ENCODE data around the gene EME1.

EME1 gene

GRCh38 chr17:50372222-50372757, 739 bp upstream of the EME1 start:
- peaks cover 21% of the 10 kb centered on the region for H3K36me3 ChIP-seq (ENCODE audit: control insufficient read depth, insufficient read depth, low read length)
- H3K4me3 ChIP-seq (ENCODE audit: low read length) = peak overlapping the region; percentile 98
- peaks cover 5% of the 10 kb centered on the region for H3K4me1 ChIP-seq (ENCODE audit: control insufficient read depth, insufficient read depth, low read length)
- H3K9ac ChIP-seq (ENCODE audit: low read length) = peak overlapping the region; percentile 79
- peak overlapping the region; percentile 93 for H3K27ac ChIP-seq (ENCODE audit: low read depth, low read length)
- no peaks in the 10 kb centered on the region for H3K27me3 ChIP-seq (ENCODE audit: control insufficient read depth, insufficient read depth, low read length)

GRCh38 chr17:50373705-50374104, 676 bp downstream of the EME1 start:
- H3K27ac ChIP-seq (ENCODE audit: low read depth, low read length) = no peak overlapping the region
- H3K36me3 ChIP-seq (ENCODE audit: control insufficient read depth, insufficient read depth, low read length) = peaks cover 11% of the 10 kb centered on the region
- H3K4me3 ChIP-seq (ENCODE audit: low read length) = no peak overlapping the region
- no peak overlapping the region for H3K9ac ChIP-seq (ENCODE audit: low read length)
- H3K27me3 ChIP-seq (ENCODE audit: control insufficient read depth, insufficient read depth, low read length) = no peaks in the 10 kb centered on the region
- peaks cover 5% of the 10 kb centered on the region for H3K4me1 ChIP-seq (ENCODE audit: control insufficient read depth, insufficient read depth, low read length)

DNA sequence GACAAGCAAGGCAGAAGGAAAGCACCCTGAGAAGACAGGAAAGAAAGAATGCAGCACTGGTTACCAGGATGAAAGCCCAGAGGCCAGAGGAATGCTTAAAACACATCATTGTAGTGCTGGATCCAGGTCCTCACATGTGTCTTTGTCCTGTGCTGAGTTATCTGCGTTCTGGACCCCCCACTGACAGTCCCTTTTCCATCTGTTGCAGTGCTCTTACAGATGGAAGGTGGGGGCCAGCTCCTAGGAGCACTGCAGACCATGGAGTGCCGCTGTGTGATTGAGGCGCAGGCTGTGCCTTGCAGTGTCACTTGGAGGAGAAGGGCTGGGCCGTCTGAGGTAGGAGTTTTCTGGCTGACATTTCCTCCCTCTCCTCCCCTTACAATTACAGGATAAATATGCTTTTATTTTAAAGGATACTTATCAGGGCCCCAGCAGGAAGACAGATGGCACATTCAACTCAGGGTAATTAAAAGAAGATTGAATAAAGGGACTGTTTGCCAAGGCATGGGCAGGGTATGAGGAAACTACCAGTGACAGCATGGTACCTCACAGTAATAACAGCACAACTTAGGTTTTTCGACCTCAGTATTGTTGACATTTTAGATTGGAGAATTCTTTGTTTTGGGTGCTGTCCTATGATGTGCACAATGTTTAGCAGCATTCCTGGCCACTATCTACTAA, 3.0 kb downstream of the EME1 start:
- Histone ChIP-seq H3K4me1 (ENCODE audit: control insufficient read depth, insufficient read depth, low read length) (peaks cover 5% of the 10 kb centered on the region), H3K27me3 (ENCODE audit: control insufficient read depth, insufficient read depth, low read length) (no peaks in the 10 kb centered on the region), H3K9ac (ENCODE audit: low read length) (no peak overlapping the region), H3K27ac (ENCODE audit: low read depth, low read length) (no peak overlapping the region), H3K4me3 (ENCODE audit: low read length) (no peak overlapping the region), H3K36me3 (ENCODE audit: control insufficient read depth, insufficient read depth, low read length) (peaks cover 8% of the 10 kb centered on the region)

DNA sequence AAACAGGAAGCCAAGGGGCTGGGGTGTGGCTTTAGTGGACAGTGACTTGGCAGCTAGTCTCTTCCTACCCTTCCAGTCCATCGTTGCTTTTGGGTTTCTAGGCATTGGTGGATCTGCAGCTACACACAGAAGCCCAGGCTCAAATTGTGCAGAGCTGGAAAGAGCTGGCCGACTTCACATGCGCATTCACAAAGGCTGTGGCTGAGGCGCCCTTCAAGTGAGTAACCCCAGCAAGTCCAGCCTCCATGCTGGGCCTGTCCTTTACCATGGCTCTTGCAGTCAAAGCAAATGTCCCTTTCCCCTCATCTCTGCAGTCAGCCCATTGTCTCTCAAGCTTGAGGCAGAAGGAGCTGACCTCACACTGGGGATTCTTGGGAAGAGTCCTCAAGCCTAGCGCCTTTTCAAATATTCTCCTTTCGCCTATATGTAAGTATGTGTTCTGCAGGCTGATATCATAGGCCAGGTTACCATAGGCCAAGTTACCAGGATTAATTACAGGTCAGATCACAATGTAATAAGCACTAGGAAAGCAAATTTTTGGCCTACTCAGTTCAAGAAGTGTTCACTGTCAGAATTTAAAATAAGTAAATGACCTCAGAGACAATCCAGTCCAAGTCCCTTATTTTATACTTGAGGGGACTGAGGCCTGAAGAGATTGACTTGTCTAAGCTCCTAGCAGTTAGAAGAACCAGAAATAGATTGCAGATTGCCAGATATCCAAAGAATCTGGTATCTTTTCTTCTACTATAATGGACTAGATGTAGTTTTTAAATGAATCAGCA, 6.5 kb downstream of the EME1 start:
- Histone ChIP-seq H3K9ac (ENCODE audit: low read length) (no peak overlapping the region), H3K4me3 (ENCODE audit: low read length) (no peak overlapping the region), H3K27me3 (ENCODE audit: control insufficient read depth, insufficient read depth, low read length) (no peaks in the 10 kb centered on the region), H3K36me3 (ENCODE audit: control insufficient read depth, insufficient read depth, low read length) (peaks cover 27% of the 10 kb centered on the region), H3K4me1 (ENCODE audit: control insufficient read depth, insufficient read depth, low read length) (no peaks in the 10 kb centered on the region), H3K27ac (ENCODE audit: low read depth, low read length) (no peak overlapping the region)

DNA sequence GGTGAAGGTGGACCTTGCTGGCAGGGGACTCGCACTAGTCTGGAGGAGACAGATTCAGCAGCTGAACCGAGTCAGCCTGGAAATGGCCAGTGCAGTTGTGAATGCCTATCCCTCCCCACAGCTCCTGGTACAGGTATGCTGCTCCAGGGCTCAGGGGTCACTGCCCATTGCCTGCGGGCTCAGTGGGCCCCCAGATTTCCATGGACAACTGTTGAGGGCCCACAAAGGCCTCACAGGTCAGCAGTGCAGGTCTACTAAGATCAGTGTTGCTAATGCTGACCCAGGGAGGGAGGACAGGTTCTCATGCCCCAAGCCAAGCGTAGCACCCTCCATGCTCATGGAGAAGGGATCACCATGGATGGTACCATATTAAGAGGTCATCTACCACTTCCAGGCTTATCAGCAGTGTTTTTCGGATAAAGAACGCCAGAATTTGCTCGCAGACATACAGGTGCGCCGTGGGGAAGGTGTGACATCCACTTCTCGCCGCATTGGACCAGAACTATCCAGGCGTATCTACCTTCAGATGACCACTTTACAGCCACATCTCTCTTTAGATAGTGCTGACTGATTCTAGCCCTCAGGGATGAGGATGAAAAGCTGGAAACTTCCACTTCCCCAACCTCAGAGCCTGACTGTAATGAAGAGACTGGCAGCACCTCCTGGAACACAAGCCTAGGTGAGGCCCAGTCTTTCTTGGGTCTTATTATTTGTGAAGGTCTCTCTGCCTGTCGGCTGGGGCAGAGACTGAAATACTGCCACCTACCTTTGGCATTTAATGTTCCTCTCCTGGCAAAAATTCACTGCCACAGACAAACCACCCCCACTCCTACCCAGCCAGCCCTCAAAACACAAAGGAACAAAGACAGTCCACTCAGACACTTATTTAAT, 7.6 kb downstream of the EME1 start:
- Histone ChIP-seq H3K27ac (ENCODE audit: low read depth, low read length) (no peak overlapping the region), H3K27me3 (ENCODE audit: control insufficient read depth, insufficient read depth, low read length) (no peaks in the 10 kb centered on the region), H3K4me1 (ENCODE audit: control insufficient read depth, insufficient read depth, low read length) (no peaks in the 10 kb centered on the region), H3K9ac (ENCODE audit: low read length) (no peak overlapping the region), H3K36me3 (ENCODE audit: control insufficient read depth, insufficient read depth, low read length) (peaks cover 35% of the 10 kb centered on the region), H3K4me3 (ENCODE audit: low read length) (no peak overlapping the region)

DNA sequence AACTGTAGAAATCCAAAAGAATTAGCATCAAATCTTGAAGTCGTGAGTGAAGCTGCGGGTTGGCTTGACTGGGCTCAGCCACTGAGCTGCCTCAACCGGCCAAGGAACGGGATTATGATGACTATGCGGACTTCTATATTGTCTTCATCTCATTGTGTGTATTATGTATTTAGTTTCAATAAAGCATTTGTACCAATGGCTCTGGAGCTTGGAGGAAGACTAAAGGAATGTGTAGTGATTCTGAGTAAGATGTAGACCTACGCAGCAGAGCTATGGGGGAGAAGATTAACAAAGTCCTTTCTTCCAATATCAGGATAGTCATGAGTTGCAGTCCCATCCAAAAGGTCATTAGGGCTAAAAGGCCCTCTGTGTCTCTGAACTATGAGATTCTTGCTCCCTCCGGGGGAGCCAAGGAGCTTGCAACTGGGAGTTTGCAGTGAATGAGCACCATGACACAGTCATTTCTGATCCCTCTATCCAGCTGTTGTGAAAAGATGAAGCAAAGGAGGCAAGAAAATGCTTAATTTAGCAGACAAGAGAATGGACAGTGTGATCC, 8.3 kb downstream of the EME1 start:
- no peaks in the 10 kb centered on the region for H3K4me1 ChIP-seq (ENCODE audit: control insufficient read depth, insufficient read depth, low read length)
- H3K27me3 ChIP-seq (ENCODE audit: control insufficient read depth, insufficient read depth, low read length) = no peaks in the 10 kb centered on the region
- H3K9ac ChIP-seq (ENCODE audit: low read length) = no peak overlapping the region
- H3K36me3 ChIP-seq (ENCODE audit: control insufficient read depth, insufficient read depth, low read length) = peaks cover 35% of the 10 kb centered on the region
- H3K4me3 ChIP-seq (ENCODE audit: low read length) = no peak overlapping the region
- no peak overlapping the region for H3K27ac ChIP-seq (ENCODE audit: low read depth, low read length)

GRCh38 chr17:50381920-50382319, 8.9 kb downstream of the EME1 start:
- Histone ChIP-seq H3K36me3 (ENCODE audit: control insufficient read depth, insufficient read depth, low read length) (peaks cover 38% of the 10 kb centered on the region), H3K4me3 (ENCODE audit: low read length) (no peak overlapping the region), H3K27ac (ENCODE audit: low read depth, low read length) (no peak overlapping the region), H3K27me3 (ENCODE audit: control insufficient read depth, insufficient read depth, low read length) (no peaks in the 10 kb centered on the region), H3K4me1 (ENCODE audit: control insufficient read depth, insufficient read depth, low read length) (no peaks in the 10 kb centered on the region), H3K9ac (ENCODE audit: low read length) (no peak overlapping the region)

GRCh38 chr17:50382931-50383330, 9.9 kb downstream of the EME1 start:
- Histone ChIP-seq H3K36me3 (ENCODE audit: control insufficient read depth, insufficient read depth, low read length) (peaks cover 47% of the 10 kb centered on the region), H3K4me3 (ENCODE audit: low read length) (no peak overlapping the region), H3K4me1 (ENCODE audit: control insufficient read depth, insufficient read depth, low read length) (no peaks in the 10 kb centered on the region), H3K27ac (ENCODE audit: low read depth, low read length) (no peak overlapping the region), H3K27me3 (ENCODE audit: control insufficient read depth, insufficient read depth, low read length) (no peaks in the 10 kb centered on the region), H3K9ac (ENCODE audit: low read length) (no peak overlapping the region)

DNA sequence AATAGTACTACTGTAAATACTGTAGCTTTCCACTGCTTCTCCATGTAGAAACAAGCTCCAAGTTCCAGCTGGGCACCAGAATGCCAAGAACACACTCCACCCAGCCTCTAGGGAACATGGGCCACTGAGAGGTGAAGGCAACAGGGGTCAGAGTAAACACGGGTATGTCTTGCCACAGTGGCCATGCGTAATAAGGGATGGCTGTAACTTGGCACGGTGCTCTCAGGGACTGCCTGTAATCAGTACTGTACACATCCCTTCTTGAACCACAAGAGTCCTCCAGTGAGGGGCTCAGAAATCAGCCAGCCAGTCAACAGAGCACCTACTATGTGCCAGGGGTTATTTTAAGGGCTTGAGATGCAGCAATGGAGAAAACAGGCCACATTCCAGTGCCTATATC, 13.5 kb downstream of the EME1 start:
- no peaks in the 10 kb centered on the region for H3K4me1 ChIP-seq (ENCODE audit: control insufficient read depth, insufficient read depth, low read length)
- no peak overlapping the region for H3K27ac ChIP-seq (ENCODE audit: low read depth, low read length)
- H3K27me3 ChIP-seq (ENCODE audit: control insufficient read depth, insufficient read depth, low read length) = no peaks in the 10 kb centered on the region
- no peak overlapping the region for H3K4me3 ChIP-seq (ENCODE audit: low read length)
- peaks cover 50% of the 10 kb centered on the region for H3K36me3 ChIP-seq (ENCODE audit: control insufficient read depth, insufficient read depth, low read length)
- no peak overlapping the region for H3K9ac ChIP-seq (ENCODE audit: low read length)

- no peak overlapping the region for H3K9ac ChIP-seq (ENCODE audit: low read length)
- H3K27me3 ChIP-seq (ENCODE audit: control insufficient read depth, insufficient read depth, low read length) = no peaks in the 10 kb centered on the region
- H3K27ac ChIP-seq (ENCODE audit: low read depth, low read length) = no peak overlapping the region
- peaks cover 51% of the 10 kb centered on the region for H3K36me3 ChIP-seq (ENCODE audit: control insufficient read depth, insufficient read depth, low read length)
- H3K4me3 ChIP-seq (ENCODE audit: low read length) = no peak overlapping the region
- no peaks in the 10 kb centered on the region for H3K4me1 ChIP-seq (ENCODE audit: control insufficient read depth, insufficient read depth, low read length)
Observed at GRCh38 chr17:50388728-50389127, 15.7 kb downstream of the EME1 start.

DNA sequence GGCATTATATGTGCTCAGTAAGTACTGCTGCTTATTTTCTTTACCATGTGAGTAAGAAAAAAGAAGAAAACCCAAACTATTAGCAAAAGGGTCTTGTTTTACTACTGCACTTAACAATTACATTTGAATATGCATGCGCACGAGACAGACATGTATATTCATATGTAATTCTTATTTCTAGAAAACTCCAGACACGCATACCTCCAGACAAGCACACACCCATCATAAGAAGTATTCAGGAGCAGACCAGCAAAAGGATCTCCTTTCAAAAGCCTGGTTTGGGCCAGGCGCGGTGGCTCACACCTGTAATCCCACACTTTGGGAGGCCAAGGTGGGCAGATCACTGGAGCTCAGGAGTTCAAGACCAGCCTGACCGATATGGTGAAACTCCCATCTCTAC, 16.5 kb downstream of the EME1 start:
- no peaks in the 10 kb centered on the region for H3K27me3 ChIP-seq (ENCODE audit: control insufficient read depth, insufficient read depth, low read length)
- H3K4me3 ChIP-seq (ENCODE audit: low read length) = no peak overlapping the region
- H3K36me3 ChIP-seq (ENCODE audit: control insufficient read depth, insufficient read depth, low read length) = peaks cover 50% of the 10 kb centered on the region
- no peak overlapping the region for H3K27ac ChIP-seq (ENCODE audit: low read depth, low read length)
- no peak overlapping the region for H3K9ac ChIP-seq (ENCODE audit: low read length)
- H3K4me1 ChIP-seq (ENCODE audit: control insufficient read depth, insufficient read depth, low read length) = no peaks in the 10 kb centered on the region

DNA sequence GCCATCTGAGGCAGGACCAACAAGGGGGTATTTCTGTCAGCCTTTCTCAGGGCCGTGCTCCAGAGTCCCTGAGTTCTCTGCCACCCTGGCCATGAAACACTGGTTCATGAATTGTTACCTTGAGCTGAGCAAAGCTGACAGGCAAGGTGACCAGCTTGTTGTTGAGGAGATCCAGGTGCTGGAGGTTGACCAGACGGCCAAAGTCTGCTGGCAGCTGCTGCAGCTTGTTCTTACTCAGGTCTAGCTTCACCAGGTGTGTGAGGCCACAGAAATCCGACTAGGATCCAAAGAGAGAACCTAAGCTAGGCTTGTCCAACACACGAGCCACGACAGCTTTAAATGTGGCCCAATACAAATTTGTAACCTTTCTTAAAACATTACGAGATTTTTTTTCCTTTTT, 19.6 kb downstream of the EME1 start:
- Histone ChIP-seq H3K9ac (ENCODE audit: low read length) (no peak overlapping the region), H3K36me3 (ENCODE audit: control insufficient read depth, insufficient read depth, low read length) (peaks cover 33% of the 10 kb centered on the region), H3K4me3 (ENCODE audit: low read length) (no peak overlapping the region), H3K27ac (ENCODE audit: low read depth, low read length) (no peak overlapping the region), H3K27me3 (ENCODE audit: control insufficient read depth, insufficient read depth, low read length) (no peaks in the 10 kb centered on the region), H3K4me1 (ENCODE audit: control insufficient read depth, insufficient read depth, low read length) (peaks cover 8% of the 10 kb centered on the region)
